ENCODE results near the gene TSC22D4. TPM values are rescaled to one million over a fixed set of nuclear protein-coding genes. Genes with fewer than 3 reads are reported as not detected.
"Not testable (repeated sequence)": the region's sequence is repeated elsewhere in the genome, so short reads cannot be mapped to it uniquely, and the experiment has no call there.

Gene TSC22D4
- total and polyA plus RNA-seq, 2 experiments from 2014 or later: 26.2 to 89.6 TPM

- H3K27me3 ChIP-seq: no peaks in the 10 kb centered on the region
Measured at GRCh38 chr7:100457033-100457432, 22.0 kb downstream of the TSC22D4 start.

GRCh38 chr7:100456562-100456961 lies 22.5 kb downstream of the TSC22D4 start:
- TF ChIP-seq CTCF (IDR thresholded peaks at IDR 0.05; ENCODE audit: poor library complexity) (no peak), EZH2phosphoT487 (IDR thresholded peaks at IDR 0.05; ENCODE audit: low read depth, severe bottlenecking, unreplicated experiment) (no peak), EZH2 (IDR thresholded peaks at IDR 0.05; ENCODE audit: borderline replicate concordance) (no peak)
- Histone ChIP-seq H3K4me1 (ENCODE audit: insufficient read depth) (no peaks in the 10 kb centered on the region), H3K9me3 (ENCODE audit: low read depth) (no peaks in the 10 kb centered on the region), H3K27me3 (no peaks in the 10 kb centered on the region), H3K4me3 (no peak overlapping the region), H3K9me2 (replicated peaks; ENCODE audit: insufficient read depth) (no peaks in the 10 kb centered on the region), H4K20me1 (ENCODE audit: insufficient read depth, poor library complexity, severe bottlenecking) (no peaks in the 10 kb centered on the region), H3K27ac (no peak overlapping the region), H2AFZ (no peak overlapping the region), H3K79me2 (no peaks in the 10 kb centered on the region), H3K36me3 (replicated peaks; ENCODE audit: insufficient read depth, low read depth) (no peaks in the 10 kb centered on the region), H3K4me2 (no peak overlapping the region)
- no peak for DNase-seq (ENCODE audit: low spot score)
- 94% methylated on average over 14 of the region's 14 CpGs for WGBS (ENCODE audit: low lambda C conversion rate, missing lambda C conversion rate)

More at GRCh38 chr7:100457033-100457432, 22.0 kb downstream of the TSC22D4 start:
- H3K4me2 ChIP-seq: no peak overlapping the region
- no peak overlapping the region for H3K27ac ChIP-seq
- H2AFZ ChIP-seq: no peak overlapping the region
- H3K4me3 ChIP-seq: no peak overlapping the region
- 90% methylated on average over 6 of the region's 6 CpGs for WGBS (ENCODE audit: low lambda C conversion rate, missing lambda C conversion rate)
- no peaks in the 10 kb centered on the region for H3K79me2 ChIP-seq
- TF ChIP-seq EZH2phosphoT487 (IDR thresholded peaks at IDR 0.05; ENCODE audit: low read depth, severe bottlenecking, unreplicated experiment): no peak
- TF ChIP-seq CTCF (IDR thresholded peaks at IDR 0.05; ENCODE audit: poor library complexity): no peak
- TF ChIP-seq EZH2 (IDR thresholded peaks at IDR 0.05; ENCODE audit: borderline replicate concordance): no peak
- no peaks in the 10 kb centered on the region for H4K20me1 ChIP-seq (ENCODE audit: insufficient read depth, poor library complexity, severe bottlenecking)
- no peak for DNase-seq (ENCODE audit: low spot score)
- H3K9me2 ChIP-seq (replicated peaks; ENCODE audit: insufficient read depth): no peaks in the 10 kb centered on the region
- H3K9me3 ChIP-seq (ENCODE audit: low read depth): no peaks in the 10 kb centered on the region
- no peaks in the 10 kb centered on the region for H3K36me3 ChIP-seq (replicated peaks; ENCODE audit: insufficient read depth, low read depth)
- no peaks in the 10 kb centered on the region for H3K4me1 ChIP-seq (ENCODE audit: insufficient read depth)

- no peaks in the 10 kb centered on the region for H3K9me3 ChIP-seq (ENCODE audit: low read depth)
- WGBS (ENCODE audit: low lambda C conversion rate, missing lambda C conversion rate): 93% methylated on average over 3 of the region's 3 CpGs
- no peak for DNase-seq (ENCODE audit: low spot score)
- no peak overlapping the region for H3K4me3 ChIP-seq
- H3K79me2 ChIP-seq: no peaks in the 10 kb centered on the region
- H3K9me2 ChIP-seq (replicated peaks; ENCODE audit: insufficient read depth): no peaks in the 10 kb centered on the region
- no peak overlapping the region for H3K27ac ChIP-seq
- H3K4me1 ChIP-seq (ENCODE audit: insufficient read depth): no peaks in the 10 kb centered on the region
- TF ChIP-seq EZH2 (IDR thresholded peaks at IDR 0.05; ENCODE audit: borderline replicate concordance): no peak
- no peak for TF ChIP-seq EZH2phosphoT487 (IDR thresholded peaks at IDR 0.05; ENCODE audit: low read depth, severe bottlenecking, unreplicated experiment)
- no peak for TF ChIP-seq CTCF (IDR thresholded peaks at IDR 0.05; ENCODE audit: poor library complexity)
- H3K36me3 ChIP-seq (replicated peaks; ENCODE audit: insufficient read depth, low read depth): no peaks in the 10 kb centered on the region
- H2AFZ ChIP-seq: no peak overlapping the region
- no peaks in the 10 kb centered on the region for H4K20me1 ChIP-seq (ENCODE audit: insufficient read depth, poor library complexity, severe bottlenecking)
- H3K27me3 ChIP-seq: no peaks in the 10 kb centered on the region
- no peak overlapping the region for H3K4me2 ChIP-seq
Measured at GRCh38 chr7:100455206-100455605, 23.8 kb downstream of the TSC22D4 start.

GRCh38 chr7:100453854-100454253 lies 25.2 kb downstream of the TSC22D4 start:
- not testable (repeated sequence) for H3K36me3 ChIP-seq (replicated peaks; ENCODE audit: insufficient read depth, low read depth); H4K20me1 ChIP-seq (ENCODE audit: insufficient read depth, poor library complexity, severe bottlenecking); H3K4me1 ChIP-seq (ENCODE audit: insufficient read depth); H3K27me3 ChIP-seq; H3K4me3 ChIP-seq; H3K9me2 ChIP-seq (replicated peaks; ENCODE audit: insufficient read depth); H3K79me2 ChIP-seq; H3K9me3 ChIP-seq (ENCODE audit: low read depth); H3K27ac ChIP-seq; H3K4me2 ChIP-seq; H2AFZ ChIP-seq; DNase-seq (ENCODE audit: low spot score)
- WGBS (ENCODE audit: low lambda C conversion rate, missing lambda C conversion rate): 89% methylated on average over 8 of the region's 8 CpGs
